PC-9 (cell line): ENCODE data around the gene BCAR1.

Experiments
- CTCF ChIP-seq: fragments of 200-600 bp; sonication (generic); conservative IDR thresholded peaks from 2 replicates; pipeline ENCODE4 v1.6.1; 2017; ENCODE audit warnings: mixed run types, antibody characterized with exemption, mild to moderate bottlenecking, moderate library complexity
- EZH2 ChIP-seq: fragments of 200-600 bp; sonication (generic); IDR thresholded peaks from 2 replicates; pipeline ENCODE4 v1.8.0; 2017; ENCODE audit warnings: antibody characterized with exemption, low read depth

DNA sequence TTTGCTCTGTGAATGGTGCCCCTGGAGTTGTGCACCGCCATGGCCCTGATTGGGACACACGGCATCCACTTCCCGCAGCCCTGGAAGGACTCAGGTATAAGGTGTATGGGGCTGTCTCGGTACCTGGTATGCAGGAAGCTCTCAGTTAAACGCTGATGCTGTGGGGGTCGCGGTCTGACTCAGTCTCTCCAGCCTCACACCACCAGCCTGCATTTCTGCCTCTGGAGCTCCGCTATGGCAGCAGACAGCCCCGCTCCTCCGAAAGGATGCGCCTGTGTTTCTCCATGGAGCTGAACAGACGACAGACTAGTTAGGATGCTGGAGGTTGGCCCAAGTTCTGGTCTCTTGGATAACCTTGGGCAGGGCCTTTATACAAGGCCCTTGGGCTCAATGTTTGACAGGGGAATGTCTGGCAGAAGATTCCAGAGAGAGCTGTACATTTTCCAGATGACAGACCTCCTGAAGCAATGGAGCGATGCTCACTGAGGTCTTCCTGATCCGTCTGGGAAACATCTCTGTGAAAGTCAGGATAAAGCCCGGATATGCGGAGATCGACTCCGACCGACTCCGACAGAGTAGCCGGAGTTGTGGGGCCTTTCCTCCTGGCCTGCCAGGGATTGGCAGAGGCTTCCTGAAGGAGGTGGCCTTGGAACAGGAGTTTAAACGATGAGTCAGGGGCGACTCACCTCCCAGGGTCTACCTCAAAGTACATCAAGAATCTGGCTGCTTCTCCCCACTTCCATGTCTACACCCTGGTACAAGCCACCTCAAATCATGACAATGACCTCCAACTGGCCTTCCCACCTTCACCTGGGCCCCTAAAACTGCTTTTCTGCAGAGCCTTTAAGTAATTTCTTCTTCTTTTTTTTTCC lies 21.9 kb upstream of the BCAR1 start:
- TF ChIP-seq CTCF (no peak), EZH2 (no peak)
